Endothelial cell (in vitro differentiated cells): ENCODE data around the gene TLK1. TPM values are rescaled to one million over a fixed set of nuclear protein-coding genes. Genes with fewer than 3 reads are reported as not detected.
A peak's percentile ranks its signal among the peaks of the same experiment; 100 is the strongest.
"Not testable (repeated sequence)": the region's sequence is repeated elsewhere in the genome, so short reads cannot be mapped to it uniquely, and the experiment has no call there.

Experiments
- DNase-seq: peaks from one replicate; pipeline ENCODE4 v3.0.0; 2021; ENCODE audit warnings: low spot score
- H3K27ac Mint-ChIP-seq: one replicate; pipeline ENCODE4 v1.8.0; 2021; ENCODE audit warnings: mixed read lengths, inconsistent platforms; ENCODE audit not compliant: unreplicated experiment
- H3K27me3 Mint-ChIP-seq: one replicate; pipeline ENCODE4 v1.8.0; 2021; ENCODE audit warnings: mild to moderate bottlenecking, moderate library complexity, mixed read lengths, inconsistent platforms; ENCODE audit not compliant: unreplicated experiment
- H3K36me3 Mint-ChIP-seq: one replicate; pipeline ENCODE4 v1.8.0; 2021; ENCODE audit warnings: mild to moderate bottlenecking, low read depth, mixed read lengths, inconsistent platforms; ENCODE audit not compliant: unreplicated experiment
- H3K4me1 Mint-ChIP-seq: one replicate; pipeline ENCODE4 v1.8.0; 2021; ENCODE audit warnings: mild to moderate bottlenecking, mixed read lengths, inconsistent platforms; ENCODE audit not compliant: unreplicated experiment
- H3K4me3 Mint-ChIP-seq: one replicate; pipeline ENCODE4 v1.8.0; 2021; ENCODE audit warnings: mild to moderate bottlenecking, mixed read lengths, inconsistent platforms; ENCODE audit not compliant: unreplicated experiment
- H3K9me3 Mint-ChIP-seq: one replicate; pipeline ENCODE4 v1.8.0; 2021; ENCODE audit warnings: mixed read lengths, inconsistent platforms; ENCODE audit not compliant: unreplicated experiment
- total RNA-seq: library from RNA; stranded (reverse); fragmentation: NEBNext Ultra II Directional; extraction: Animal tissue kit (Norgen Biotek cat#: 25700); gene quantifications from one replicate; pipeline ENCODE4 v1.2.1, GENCODE V29; 2021; ENCODE audit not compliant: unreplicated experiment
- TF ChIP-seq, protein P1 (sequence below): fragments of 200-600 bp; sonication (generic); IDR thresholded peaks from one replicate; pipeline ENCODE4 v1.5.0; 2021; ENCODE audit warnings: antibody characterized with exemption; ENCODE audit not compliant: unreplicated experiment

Gene TLK1
- total RNA-seq, 1 donor from 2014 or later, result 61.1 TPM

DNA sequence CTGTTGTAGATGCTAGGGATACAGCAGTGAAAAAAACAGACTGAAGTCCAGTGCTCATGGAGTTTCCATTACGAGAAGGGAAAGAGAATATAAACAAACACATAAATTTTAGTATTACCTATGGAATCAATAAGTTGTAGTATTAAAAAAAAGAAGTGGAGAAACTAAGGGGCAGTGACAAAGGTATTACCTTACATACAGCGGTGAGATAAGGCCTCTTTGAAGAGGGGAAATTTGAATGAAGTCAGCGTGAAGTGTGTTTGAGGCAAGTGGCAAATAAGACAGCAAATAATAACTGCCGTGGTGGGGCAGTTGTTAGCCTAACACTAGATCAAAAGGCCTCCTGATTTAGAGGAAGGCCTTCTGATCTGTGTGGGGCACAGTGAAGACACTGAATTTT lies 57.9 kb downstream of the TLK1 start:
- DNase-seq, result no peak
- H3K27ac Mint-ChIP-seq, result peak overlapping the region; percentile 3
- no peaks in the 10 kb centered on the region for H3K27me3 Mint-ChIP-seq
- H3K9me3 Mint-ChIP-seq, result no peaks in the 10 kb centered on the region
- no peak overlapping the region for H3K4me3 Mint-ChIP-seq
- H3K4me1 Mint-ChIP-seq, result peaks cover 6% of the 10 kb centered on the region
- TF ChIP-seq, protein P1, sequence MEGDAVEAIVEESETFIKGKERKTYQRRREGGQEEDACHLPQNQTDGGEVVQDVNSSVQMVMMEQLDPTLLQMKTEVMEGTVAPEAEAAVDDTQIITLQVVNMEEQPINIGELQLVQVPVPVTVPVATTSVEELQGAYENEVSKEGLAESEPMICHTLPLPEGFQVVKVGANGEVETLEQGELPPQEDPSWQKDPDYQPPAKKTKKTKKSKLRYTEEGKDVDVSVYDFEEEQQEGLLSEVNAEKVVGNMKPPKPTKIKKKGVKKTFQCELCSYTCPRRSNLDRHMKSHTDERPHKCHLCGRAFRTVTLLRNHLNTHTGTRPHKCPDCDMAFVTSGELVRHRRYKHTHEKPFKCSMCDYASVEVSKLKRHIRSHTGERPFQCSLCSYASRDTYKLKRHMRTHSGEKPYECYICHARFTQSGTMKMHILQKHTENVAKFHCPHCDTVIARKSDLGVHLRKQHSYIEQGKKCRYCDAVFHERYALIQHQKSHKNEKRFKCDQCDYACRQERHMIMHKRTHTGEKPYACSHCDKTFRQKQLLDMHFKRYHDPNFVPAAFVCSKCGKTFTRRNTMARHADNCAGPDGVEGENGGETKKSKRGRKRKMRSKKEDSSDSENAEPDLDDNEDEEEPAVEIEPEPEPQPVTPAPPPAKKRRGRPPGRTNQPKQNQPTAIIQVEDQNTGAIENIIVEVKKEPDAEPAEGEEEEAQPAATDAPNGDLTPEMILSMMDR, result no peak
- peaks cover 18% of the 10 kb centered on the region for H3K36me3 Mint-ChIP-seq

DNA sequence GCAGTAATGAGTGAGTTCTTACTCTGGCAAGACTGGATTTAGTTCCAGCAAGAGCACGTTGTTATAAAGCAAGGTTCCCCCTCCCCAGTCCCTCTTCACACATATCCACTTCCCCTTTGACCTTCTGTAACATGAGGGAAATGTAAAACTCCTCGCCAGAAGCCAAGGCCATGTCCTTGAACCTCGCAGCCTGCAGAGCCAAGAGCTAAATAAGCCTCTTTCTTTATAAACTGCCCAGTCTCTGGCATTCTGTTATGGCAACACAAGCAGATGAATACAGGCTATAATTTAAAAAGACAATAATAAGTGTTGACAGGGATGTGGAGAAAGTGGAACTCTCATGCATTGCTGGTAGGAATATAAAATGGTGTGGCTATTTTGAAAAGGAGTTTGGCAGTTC lies 60.3 kb downstream of the TLK1 start:
- no peaks in the 10 kb centered on the region for H3K9me3 Mint-ChIP-seq
- TF ChIP-seq, protein P1, result no peak
- DNase-seq, result no peak
- H3K4me1 Mint-ChIP-seq, result peaks cover 4% of the 10 kb centered on the region
- no peaks in the 10 kb centered on the region for H3K27me3 Mint-ChIP-seq
- H3K4me3 Mint-ChIP-seq, result no peak overlapping the region
- peaks cover 25% of the 10 kb centered on the region for H3K36me3 Mint-ChIP-seq
- H3K27ac Mint-ChIP-seq, result no peak overlapping the region

DNA sequence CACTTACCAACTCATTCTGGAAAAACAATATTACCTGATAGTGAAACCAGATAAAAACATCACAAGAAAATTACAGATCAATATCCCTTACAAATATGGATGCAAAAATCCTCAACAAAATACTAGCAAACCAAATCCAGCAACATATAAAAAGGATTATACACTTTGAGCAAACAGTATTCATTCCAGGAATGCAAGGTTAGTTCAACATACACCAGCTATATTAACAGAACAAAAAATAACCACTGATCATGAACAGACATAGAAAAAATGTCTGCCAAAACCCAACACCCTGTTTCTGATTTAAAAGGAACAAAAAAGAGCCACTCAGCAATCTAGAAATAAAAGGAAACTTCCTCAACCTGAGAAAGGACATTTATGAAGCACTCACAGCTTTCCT lies 62.1 kb downstream of the TLK1 start:
- H3K27ac Mint-ChIP-seq, result no peak overlapping the region
- TF ChIP-seq, protein P1, result no peak
- peaks cover 25% of the 10 kb centered on the region for H3K36me3 Mint-ChIP-seq
- H3K9me3 Mint-ChIP-seq, result no peaks in the 10 kb centered on the region
- DNase-seq, result no peak
- no peak overlapping the region for H3K4me3 Mint-ChIP-seq
- H3K4me1 Mint-ChIP-seq, result peaks cover 4% of the 10 kb centered on the region
- no peaks in the 10 kb centered on the region for H3K27me3 Mint-ChIP-seq

DNA sequence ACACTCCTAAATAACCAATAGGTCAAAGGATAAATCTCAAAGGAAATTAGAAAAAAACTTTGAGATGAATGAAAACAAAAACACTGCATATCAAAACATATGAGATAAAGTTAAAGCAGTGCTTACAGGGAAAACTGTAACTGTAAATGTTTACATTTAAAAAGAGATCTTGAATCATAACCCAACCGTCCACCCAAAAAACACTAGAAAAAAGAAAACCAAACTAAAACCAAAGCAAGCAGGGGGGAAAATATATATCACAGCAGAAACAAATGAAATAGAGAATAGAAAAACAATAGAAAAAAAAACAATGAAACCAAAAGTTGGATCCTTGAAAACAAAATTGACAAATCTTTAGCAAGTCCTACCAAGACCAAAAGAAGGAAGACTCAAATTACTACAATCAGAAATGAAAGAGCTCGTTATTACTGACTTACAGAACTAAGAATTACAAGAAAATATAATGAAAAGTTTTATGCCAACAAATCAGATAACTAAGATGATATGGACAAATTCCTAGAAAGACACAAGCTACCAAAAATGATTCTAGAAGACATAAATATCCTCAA lies 65.6 kb downstream of the TLK1 start:
- Mint-ChIP-seq H3K4me1 (no peaks in the 10 kb centered on the region), H3K4me3 (no peak overlapping the region), H3K27ac (no peak overlapping the region), H3K9me3 (no peaks in the 10 kb centered on the region), H3K36me3 (peaks cover 21% of the 10 kb centered on the region), H3K27me3 (no peaks in the 10 kb centered on the region)
- no peak for DNase-seq
- TF ChIP-seq, protein P1, result no peak

DNA sequence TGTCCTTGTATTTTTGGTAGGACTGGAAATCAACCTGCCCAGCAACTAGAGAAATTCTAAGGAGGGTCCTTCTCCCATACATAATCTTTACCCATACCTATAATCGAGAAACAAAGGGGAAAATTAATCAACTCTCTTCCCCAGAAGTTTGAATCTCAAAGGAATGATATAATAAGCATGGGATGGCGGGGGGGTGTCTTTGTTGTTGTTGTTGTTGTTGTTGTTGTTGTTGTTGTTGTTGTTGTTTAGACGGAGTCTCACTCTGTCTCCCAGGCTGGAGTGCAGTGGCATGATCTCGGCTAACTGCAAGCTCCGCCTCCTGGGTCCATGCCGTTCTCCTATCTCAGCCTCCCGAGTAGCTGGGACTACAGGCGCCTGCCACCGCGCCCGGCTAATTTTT lies 69.2 kb downstream of the TLK1 start:
- not testable (repeated sequence) for DNase-seq, H3K27me3 Mint-ChIP-seq, H3K27ac Mint-ChIP-seq, H3K9me3 Mint-ChIP-seq, H3K4me3 Mint-ChIP-seq, H3K36me3 Mint-ChIP-seq
- peaks cover 17% of the 10 kb centered on the region for H3K4me1 Mint-ChIP-seq

DNA sequence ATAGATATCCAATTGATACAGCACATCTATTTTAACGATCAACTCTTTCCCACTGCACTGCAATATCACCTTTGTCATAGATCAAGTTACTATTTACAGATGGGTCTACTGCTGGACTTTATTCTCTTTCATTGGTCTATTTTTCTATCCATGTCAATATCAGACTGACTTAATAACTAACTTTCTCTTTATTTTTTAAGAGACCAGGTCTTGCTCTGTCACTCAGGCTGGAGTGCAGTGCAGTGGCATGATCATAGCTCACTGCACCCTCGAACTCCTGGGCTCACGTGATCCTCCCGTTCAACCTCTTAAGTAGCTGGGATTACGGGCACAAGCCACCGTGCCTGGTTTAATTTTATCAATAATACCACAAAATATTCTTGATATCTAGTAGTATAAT lies 71.2 kb downstream of the TLK1 start:
- TF ChIP-seq, protein P1, result no peak
- no peak for DNase-seq
- Mint-ChIP-seq H3K9me3 (no peaks in the 10 kb centered on the region), H3K27me3 (no peaks in the 10 kb centered on the region), H3K4me1 (peaks cover 23% of the 10 kb centered on the region), H3K27ac (no peak overlapping the region), H3K36me3 (peaks cover 6% of the 10 kb centered on the region), H3K4me3 (no peak overlapping the region)
